ENCODE results near the gene HK1. TPM values are rescaled to one million over a fixed set of nuclear protein-coding genes. Genes with fewer than 3 reads are reported as not detected.
A peak's percentile ranks its signal among the peaks of the same experiment; 100 is the strongest.

Gene HK1
- total RNA-seq, 2 donors from 2014 or later = 150 to 158 TPM

- Histone ChIP-seq H3K4me1 (ENCODE audit: control insufficient read depth in 1 of 2, low read depth in 2 of 2) (peaks cover 55 to 97% of the 10 kb centered on the region in 2 donors), H3K27me3 (replicated peaks; ENCODE audit: insufficient read depth) (no peaks in the 10 kb centered on the region), H3K9me3 (no peaks in the 10 kb centered on the region), H3K4me3 (peak overlapping the region; percentile 38), H3K36me3 (no peaks in the 10 kb centered on the region), H3K27ac (peak overlapping the region; percentile 84 to 87)
- no peak for DNase-seq (ENCODE audit: low spot score)
- TF ChIP-seq CTCF (IDR thresholded peaks at IDR 0.05) = no peak
- no peak for ATAC-seq (ENCODE audit: insufficient number of reproducible peaks, low FRiP score, low read depth)
These were observed 60.5 kb downstream of the HK1 start for GRCh38 chr10:69338547-69339450.

- Histone ChIP-seq H3K27ac (peak overlapping the region in 1 of 2 donors; percentile 8), H3K4me3 (no peak overlapping the region), H3K4me1 (ENCODE audit: control insufficient read depth in 1 of 2, low read depth in 2 of 2) (peaks cover 41 to 96% of the 10 kb centered on the region in 2 donors)
These were observed 62.4 kb downstream of the HK1 start for GRCh38 chr10:69340695-69341094.

GRCh38 chr10:69343905-69344304, 65.6 kb downstream of the HK1 start:
- H3K4me1 ChIP-seq (ENCODE audit: control insufficient read depth in 1 of 2, low read depth in 2 of 2) = peaks cover 28 to 91% of the 10 kb centered on the region in 2 donors
- no peaks in the 10 kb centered on the region for H3K27me3 ChIP-seq (replicated peaks; ENCODE audit: insufficient read depth)
- no peak overlapping the region for H3K27ac ChIP-seq
- H3K36me3 ChIP-seq = peaks cover 20% of the 10 kb centered on the region
- no peak for TF ChIP-seq CTCF (IDR thresholded peaks at IDR 0.05)
- ATAC-seq (ENCODE audit: insufficient number of reproducible peaks, low FRiP score, low read depth) (no peak), DNase-seq (ENCODE audit: low spot score) (no peak)
- H3K4me3 ChIP-seq = no peak overlapping the region
- no peaks in the 10 kb centered on the region for H3K9me3 ChIP-seq

More at GRCh38 chr10:69340695-69341094, 62.4 kb downstream of the HK1 start:
- H3K9me3 ChIP-seq = no peaks in the 10 kb centered on the region
- peaks cover 15% of the 10 kb centered on the region for H3K36me3 ChIP-seq
- ATAC-seq (ENCODE audit: insufficient number of reproducible peaks, low FRiP score, low read depth) (no peak), DNase-seq (ENCODE audit: low spot score) (no peak)
- H3K27me3 ChIP-seq (replicated peaks; ENCODE audit: insufficient read depth) = no peaks in the 10 kb centered on the region
- no peak for TF ChIP-seq CTCF (IDR thresholded peaks at IDR 0.05)

- Histone ChIP-seq H3K4me3 (no peak overlapping the region), H3K27me3 (replicated peaks; ENCODE audit: insufficient read depth) (no peaks in the 10 kb centered on the region), H3K4me1 (ENCODE audit: control insufficient read depth in 1 of 2, low read depth in 2 of 2) (peaks cover 26 to 91% of the 10 kb centered on the region in 2 donors), H3K36me3 (peaks cover 20% of the 10 kb centered on the region), H3K27ac (no peak overlapping the region), H3K9me3 (no peaks in the 10 kb centered on the region)
- ATAC-seq (ENCODE audit: insufficient number of reproducible peaks, low FRiP score, low read depth) = no peak
- no peak for DNase-seq (ENCODE audit: low spot score)
- no peak for TF ChIP-seq CTCF (IDR thresholded peaks at IDR 0.05)
These were observed 66.4 kb downstream of the HK1 start for GRCh38 chr10:69344591-69345252.

- DNase-seq (ENCODE audit: low spot score) (no peak), ATAC-seq (ENCODE audit: insufficient number of reproducible peaks, low FRiP score, low read depth) (no peak)
- Histone ChIP-seq H3K9me3 (no peaks in the 10 kb centered on the region), H3K4me1 (ENCODE audit: control insufficient read depth in 1 of 2, low read depth in 2 of 2) (peaks cover 24 to 89% of the 10 kb centered on the region in 2 donors), H3K27ac (peak overlapping the region; percentile 54), H3K36me3 (peaks cover 25% of the 10 kb centered on the region), H3K27me3 (replicated peaks; ENCODE audit: insufficient read depth) (no peaks in the 10 kb centered on the region), H3K4me3 (no peak overlapping the region)
- no peak for TF ChIP-seq CTCF (IDR thresholded peaks at IDR 0.05)
These were observed 67.1 kb downstream of the HK1 start for GRCh38 chr10:69345402-69345801.

Data from thoracic aorta (tissue), 2 donors.